AG04450 (cell line): ENCODE data around the gene CRTC1. TPM values are rescaled to one million over a fixed set of nuclear protein-coding genes. Genes with fewer than 3 reads are reported as not detected.

Experiments used
- CTCF ChIA-PET: fragments of 300-600, 350-600 bp; formaldehyde crosslinking; extraction: SDS; loops from one replicate; lab custom pipeline; 2022; ENCODE audit warnings: antibody characterized with exemption, inconsistent platforms; lab: Charles Lee
- POLR2A ChIA-PET: fragments of 350-600 bp; formaldehyde crosslinking; extraction: SDS; loops from one replicate; lab custom pipeline; 2021; ENCODE audit warnings: antibody characterized with exemption, inconsistent platforms; lab: Yijun Ruan, JAX
- DNase-seq: peaks from one replicate; pipeline ENCODE4 v3.0.0-alpha.2; 2011; ENCODE audit warnings: low read depth, low spot score
- H3K27ac ChIP-seq: one replicate; pipeline ENCODE4 v1.5.1; 2012; ENCODE audit warnings: low read depth, low read length, control low read depth
- H3K27me3 ChIP-seq: one replicate; pipeline ENCODE4 v1.6.0; 2012; ENCODE audit warnings: low read length; ENCODE audit not compliant: control insufficient read depth, insufficient read depth
- H3K4me3 ChIP-seq: 2 replicates; pipeline ENCODE4 v1.5.1; 2011; ENCODE audit warnings: mild to moderate bottlenecking, low read depth, low read length, control low read depth
- H3K9me3 ChIP-seq: 2 replicates; pipeline ENCODE4 v1.5.1; 2012; ENCODE audit warnings: low read length; ENCODE audit not compliant: control insufficient read depth, insufficient read depth
- polyA plus RNA-seq: library from polyadenylated mRNA; depleted of rRNA; stranded (reverse); fragments of >200 nt; gene quantifications from 2 replicates; pipeline ENCODE4 v1.2.3, GENCODE V29; 2011
- TF ChIP-seq, protein P1 (sequence below): IDR thresholded peaks from 2 replicates; pipeline ENCODE4 v1.5.1; 2011; ENCODE audit warnings: low read depth, low read length, control low read depth, inconsistent platforms

CRTC1 gene
- polyA plus RNA-seq, 1 experiment = 1.0 TPM

DNA sequence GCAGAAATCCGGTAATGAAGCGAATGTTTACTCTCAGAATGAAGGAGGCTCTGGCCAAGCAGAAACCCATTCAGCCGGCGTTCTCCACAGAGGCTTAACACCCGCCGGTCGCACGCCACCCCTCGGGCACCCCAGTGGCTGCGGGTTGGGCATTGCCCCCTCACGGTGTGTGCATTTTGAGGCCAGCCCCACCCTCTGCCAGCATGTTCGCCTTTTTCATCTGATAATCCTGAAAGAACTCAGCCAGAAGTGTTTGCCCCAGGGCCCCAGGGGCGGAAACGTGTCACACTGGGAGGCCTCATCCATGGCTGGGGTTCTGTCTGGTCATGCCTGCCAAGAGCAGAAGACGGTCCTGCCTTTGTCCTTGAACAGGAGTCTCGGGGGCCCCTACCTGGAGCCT lies 73.4 kb downstream of the CRTC1 start:
- Histone ChIP-seq H3K9me3 (no peaks in the 10 kb centered on the region), H3K27ac (no peak overlapping the region), H3K4me3 (no peak overlapping the region), H3K27me3 (no peaks in the 10 kb centered on the region)
- TF ChIP-seq, protein P1, sequence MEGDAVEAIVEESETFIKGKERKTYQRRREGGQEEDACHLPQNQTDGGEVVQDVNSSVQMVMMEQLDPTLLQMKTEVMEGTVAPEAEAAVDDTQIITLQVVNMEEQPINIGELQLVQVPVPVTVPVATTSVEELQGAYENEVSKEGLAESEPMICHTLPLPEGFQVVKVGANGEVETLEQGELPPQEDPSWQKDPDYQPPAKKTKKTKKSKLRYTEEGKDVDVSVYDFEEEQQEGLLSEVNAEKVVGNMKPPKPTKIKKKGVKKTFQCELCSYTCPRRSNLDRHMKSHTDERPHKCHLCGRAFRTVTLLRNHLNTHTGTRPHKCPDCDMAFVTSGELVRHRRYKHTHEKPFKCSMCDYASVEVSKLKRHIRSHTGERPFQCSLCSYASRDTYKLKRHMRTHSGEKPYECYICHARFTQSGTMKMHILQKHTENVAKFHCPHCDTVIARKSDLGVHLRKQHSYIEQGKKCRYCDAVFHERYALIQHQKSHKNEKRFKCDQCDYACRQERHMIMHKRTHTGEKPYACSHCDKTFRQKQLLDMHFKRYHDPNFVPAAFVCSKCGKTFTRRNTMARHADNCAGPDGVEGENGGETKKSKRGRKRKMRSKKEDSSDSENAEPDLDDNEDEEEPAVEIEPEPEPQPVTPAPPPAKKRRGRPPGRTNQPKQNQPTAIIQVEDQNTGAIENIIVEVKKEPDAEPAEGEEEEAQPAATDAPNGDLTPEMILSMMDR = no peak
- DNase-seq = no peak
- ChIA-PET CTCF (no interaction called here), POLR2A (no interaction called here)

DNA sequence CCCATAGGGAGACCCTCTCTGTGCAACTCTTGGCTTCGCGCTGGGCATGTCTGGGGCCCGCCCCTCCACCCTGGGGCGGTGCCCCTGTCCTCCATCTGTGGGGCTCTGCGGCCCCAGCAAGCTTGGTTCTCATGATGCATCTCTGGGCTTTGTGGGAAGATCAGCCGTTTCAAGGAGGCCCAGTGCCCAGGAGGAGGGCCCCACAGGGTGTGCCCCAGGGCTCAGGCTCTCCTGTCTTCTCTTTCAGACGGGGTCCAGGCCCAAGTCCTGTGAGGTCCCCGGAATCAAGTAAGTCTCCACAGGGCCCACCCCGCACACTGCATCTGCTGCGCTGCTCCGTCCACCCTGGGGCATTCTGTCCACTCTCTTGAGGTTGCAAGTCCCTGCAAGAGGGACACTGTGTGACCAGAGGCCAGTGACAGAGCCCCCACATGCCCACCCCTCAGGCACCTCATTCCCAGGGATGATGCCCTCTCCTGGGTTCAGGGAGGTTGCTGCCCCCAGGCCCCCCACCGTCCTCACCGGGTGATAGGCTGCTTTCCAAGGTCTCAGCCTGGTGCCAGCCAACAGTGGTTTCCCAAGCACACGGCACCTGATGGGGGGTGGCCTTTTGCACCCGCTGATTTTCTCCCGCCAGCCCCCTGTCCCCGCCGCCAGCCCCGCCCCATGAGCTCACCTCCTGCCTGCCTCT lies 76.0 kb downstream of the CRTC1 start:
- no peak for DNase-seq
- TF ChIP-seq, protein P1 = no peak
- H3K27me3 ChIP-seq = no peaks in the 10 kb centered on the region
- no peak overlapping the region for H3K4me3 ChIP-seq
- H3K27ac ChIP-seq = no peak overlapping the region
- ChIA-PET POLR2A (no interaction called here), CTCF (no interaction called here)
- no peaks in the 10 kb centered on the region for H3K9me3 ChIP-seq

DNA sequence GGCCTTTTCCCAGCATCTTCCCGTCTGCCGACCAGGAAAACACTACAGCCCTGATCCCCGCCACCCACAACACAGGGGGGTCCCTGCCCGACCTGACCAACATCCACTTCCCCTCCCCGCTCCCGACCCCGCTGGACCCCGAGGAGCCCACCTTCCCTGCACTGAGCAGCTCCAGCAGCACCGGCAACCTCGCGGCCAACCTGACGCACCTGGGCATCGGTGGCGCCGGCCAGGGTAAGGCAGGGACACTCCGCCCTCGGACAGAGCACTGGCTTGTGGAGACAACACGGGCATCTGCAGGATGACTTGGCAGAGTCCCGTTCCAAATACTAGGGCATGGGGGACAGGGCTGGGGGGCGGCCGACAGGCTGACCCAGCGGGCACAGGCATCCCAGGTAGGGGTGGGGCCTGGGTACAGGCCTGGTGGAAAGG lies 76.5 kb downstream of the CRTC1 start:
- Histone ChIP-seq H3K9me3 (no peaks in the 10 kb centered on the region), H3K27ac (no peak overlapping the region), H3K27me3 (no peaks in the 10 kb centered on the region), H3K4me3 (no peak overlapping the region)
- POLR2A ChIA-PET = no interaction called here
- TF ChIP-seq, protein P1 = no peak
- CTCF ChIA-PET = no interaction called here
- DNase-seq = no peak

DNA sequence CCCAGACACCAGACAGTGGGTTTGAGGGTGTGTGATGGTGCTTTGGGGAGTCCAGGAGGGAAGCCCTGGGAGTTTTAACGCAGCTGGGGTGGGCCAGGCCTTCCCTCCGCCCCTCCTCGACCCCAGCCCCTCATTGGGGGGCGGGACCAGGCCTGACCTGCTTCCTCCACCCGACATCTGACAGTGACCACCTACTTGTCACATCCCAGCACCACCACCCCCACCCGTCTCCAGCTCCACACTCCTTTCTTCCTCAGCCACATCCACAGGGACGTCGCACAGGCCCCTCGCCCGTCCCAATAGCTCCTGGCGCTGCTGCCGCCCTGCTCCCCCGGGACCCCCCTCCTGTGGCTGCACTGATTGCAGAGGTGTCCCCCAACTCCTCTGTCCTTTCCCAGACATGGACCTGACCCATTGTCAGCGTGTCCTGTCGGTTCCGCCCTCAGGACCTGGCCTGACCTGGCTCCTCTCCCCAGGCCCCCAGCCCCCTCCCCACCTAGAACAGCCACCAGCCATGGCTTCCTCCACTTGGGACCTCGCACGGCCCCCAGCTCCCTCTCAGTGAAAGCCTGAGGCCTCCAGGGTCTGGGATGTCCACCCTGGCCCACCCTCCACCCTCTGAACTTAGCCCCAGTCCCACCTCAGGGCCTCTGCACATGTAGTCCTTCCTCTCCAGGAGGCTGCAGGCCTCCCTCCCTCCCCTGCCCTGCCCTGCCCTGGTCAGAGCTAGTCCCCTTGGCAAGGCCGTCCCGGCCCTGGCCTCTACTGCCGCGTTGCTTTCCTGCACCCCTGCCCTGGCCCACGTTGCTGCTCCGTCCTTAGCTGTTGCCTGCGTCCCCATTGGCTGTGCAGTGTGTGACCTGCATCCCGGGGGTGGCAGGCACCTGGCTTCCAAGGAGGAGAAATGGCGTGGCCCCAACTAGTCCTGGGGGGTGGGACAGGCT lies 77.2 kb downstream of the CRTC1 start:
- no peaks in the 10 kb centered on the region for H3K27me3 ChIP-seq
- H3K9me3 ChIP-seq = no peaks in the 10 kb centered on the region
- TF ChIP-seq, protein P1 = no peak
- no peak for DNase-seq
- no peak overlapping the region for H3K27ac ChIP-seq
- H3K4me3 ChIP-seq = no peak overlapping the region
- ChIA-PET CTCF (no interaction called here), POLR2A (interaction anchor here (0.6 kb wide), 1 partner anchor 1721 kb away, joined by 3 read pairs; no protein-coding TSS in a partner anchor)
